ENCODE data around the gene EIF4EBP2.
A peak's percentile ranks its signal among the peaks of the same experiment; 100 is the strongest.

EIF4EBP2 gene, protein sequence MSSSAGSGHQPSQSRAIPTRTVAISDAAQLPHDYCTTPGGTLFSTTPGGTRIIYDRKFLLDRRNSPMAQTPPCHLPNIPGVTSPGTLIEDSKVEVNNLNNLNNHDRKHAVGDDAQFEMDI

DNA sequence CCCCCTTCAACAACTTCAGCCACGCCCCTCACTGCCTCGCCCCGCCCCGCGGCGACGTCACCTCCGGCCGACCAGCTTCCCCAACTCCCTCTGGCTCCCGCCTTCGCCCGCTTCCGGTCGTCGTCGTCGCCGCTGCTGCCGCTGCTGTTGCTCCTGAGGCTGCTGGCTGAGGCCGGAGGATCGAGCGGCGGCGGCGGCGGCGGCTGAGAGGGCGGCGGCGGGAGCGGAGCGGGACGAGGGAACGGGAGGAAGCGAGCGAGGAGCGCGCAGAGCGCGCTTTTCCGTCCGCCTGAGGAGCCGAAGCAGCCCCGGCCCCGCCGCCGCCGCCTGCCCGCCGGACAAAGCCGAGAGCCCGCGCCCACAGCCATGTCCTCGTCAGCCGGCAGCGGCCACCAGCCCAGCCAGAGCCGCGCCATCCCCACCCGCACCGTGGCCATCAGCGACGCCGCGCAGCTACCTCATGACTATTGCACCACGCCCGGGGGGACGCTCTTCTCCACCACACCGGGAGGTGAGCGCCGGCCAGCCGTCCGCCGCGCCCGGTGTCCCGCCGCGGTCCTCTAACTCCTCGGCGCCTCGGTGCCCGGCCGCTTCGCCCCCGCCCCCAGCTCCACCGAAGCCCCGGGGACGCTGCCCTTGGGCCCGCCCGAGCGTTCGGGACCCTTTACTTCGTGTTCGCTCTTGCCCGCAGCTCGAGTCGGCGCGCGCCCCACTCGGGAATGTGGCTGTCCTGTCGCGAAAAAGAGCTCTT, at the start of gene EIF4EBP2:
Gene EIF4EBP2 (plus strand): TSS at position 110 of the 751 bp plus-strand sequence. CDS start 257 bp downstream, at position 367.
- Histone ChIP-seq H3K27me3 (ENCODE audit: control insufficient read depth in 1 of 2, insufficient read depth in 2 of 2, low read length in 2 of 2) (no peaks in the 10 kb centered on the region), H3K36me3 (ENCODE audit: control insufficient read depth in 2 of 2, insufficient read depth in 2 of 2, low read length in 2 of 2) (no peaks in the 10 kb centered on the region), H3K27ac (ENCODE audit: low read length) (peak within 1 kb of the TSS; percentile 97), H3K9ac (ENCODE audit: low read length in 2 of 2) (peak within 1 kb of the TSS; percentile 77 to 95), H3K4me3 (ENCODE audit: low read length in 2 of 2) (peak within 1 kb of the TSS; percentile 79 to 93), H3K4me1 (ENCODE audit: control insufficient read depth, insufficient read depth, low read length) (peaks cover 32% of the 10 kb centered on the region), H3K9me3 (ENCODE audit: control insufficient read depth in 2 of 2, low read length in 2 of 2) (no peaks in the 10 kb centered on the region)

DNA sequence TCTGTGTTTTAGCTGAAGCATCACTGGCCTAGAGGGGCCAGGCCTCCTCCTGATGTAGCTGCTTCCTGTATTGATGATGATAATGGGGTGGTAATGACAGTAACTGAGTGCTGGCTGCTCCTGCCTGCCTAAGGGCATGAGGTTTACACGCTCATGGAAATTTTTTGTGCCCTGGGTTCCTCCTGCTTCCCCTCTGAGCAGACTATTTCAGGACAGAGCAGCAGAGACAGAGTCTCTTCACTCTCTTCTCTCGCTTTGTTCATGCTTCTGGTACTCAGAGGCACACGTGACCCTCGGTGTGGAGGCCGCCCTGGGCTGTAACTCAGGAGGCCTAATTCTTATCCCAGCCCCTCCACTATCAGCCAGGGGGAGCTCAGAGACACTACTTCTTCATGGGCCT, 49.4 kb upstream of the EIF4EBP2 start:
- no peaks in the 10 kb centered on the region for H3K9me3 ChIP-seq (ENCODE audit: control insufficient read depth in 2 of 2, low read length in 2 of 2)
- H3K27ac ChIP-seq (ENCODE audit: low read length) = no peak overlapping the region
- H3K36me3 ChIP-seq (ENCODE audit: control insufficient read depth in 2 of 2, insufficient read depth in 2 of 2, low read length in 2 of 2) = no peaks in the 10 kb centered on the region
- no peak overlapping the region for H3K4me3 ChIP-seq (ENCODE audit: low read length in 2 of 2)
- no peak overlapping the region for H3K9ac ChIP-seq (ENCODE audit: low read length in 2 of 2)
- peaks cover 6% of the 10 kb centered on the region for H3K4me1 ChIP-seq (ENCODE audit: control insufficient read depth, insufficient read depth, low read length)
- H3K27me3 ChIP-seq (ENCODE audit: control insufficient read depth in 1 of 2, insufficient read depth in 2 of 2, low read length in 2 of 2) = no peaks in the 10 kb centered on the region

DNA sequence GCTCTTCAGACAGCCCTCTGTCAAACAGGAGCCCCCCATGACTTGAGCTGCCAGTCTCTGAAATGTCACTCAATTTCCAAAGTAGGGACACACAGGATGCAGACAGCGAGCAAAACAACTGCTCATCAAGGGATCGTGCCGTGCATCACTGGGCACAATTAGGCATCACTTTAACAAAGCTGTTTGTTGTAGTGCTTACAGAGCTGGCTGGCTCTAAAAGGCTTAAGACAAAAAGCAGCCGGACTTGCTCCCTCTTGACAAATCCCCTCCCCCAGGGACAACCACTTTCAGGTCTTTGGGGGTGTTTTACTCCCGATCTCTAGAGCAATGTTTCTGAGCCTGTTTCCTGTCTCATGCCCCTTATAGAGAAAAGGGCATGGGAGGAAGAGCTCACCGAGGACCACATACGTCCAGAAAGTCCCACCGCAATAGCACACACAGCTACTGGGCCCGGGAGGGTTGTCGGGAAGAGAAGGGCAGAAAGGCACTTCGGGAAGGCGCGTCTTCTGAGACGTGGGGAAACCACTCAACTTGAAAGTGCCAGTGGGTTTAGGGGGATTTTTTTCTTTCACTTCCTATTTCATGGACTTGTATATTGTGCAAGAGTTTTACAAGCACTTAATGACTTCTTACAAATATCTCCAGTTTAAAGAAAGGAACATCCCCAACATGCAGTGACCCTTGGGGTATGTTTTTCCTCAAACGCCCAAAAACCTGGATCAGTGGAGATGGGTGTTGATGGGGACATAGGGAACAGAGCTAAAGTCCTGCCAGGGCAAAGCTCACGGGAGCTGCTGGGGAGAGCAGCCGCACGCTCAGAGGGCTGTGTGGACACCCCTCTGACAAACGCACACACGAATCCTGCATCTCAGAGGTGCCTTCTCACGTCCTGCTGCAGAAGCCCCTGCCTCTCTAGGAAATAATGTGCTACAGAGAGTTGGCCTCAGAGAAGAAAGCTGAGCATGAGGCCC, 48.6 kb upstream of the EIF4EBP2 start:
- no peaks in the 10 kb centered on the region for H3K9me3 ChIP-seq (ENCODE audit: control insufficient read depth in 2 of 2, low read length in 2 of 2)
- peaks cover 6% of the 10 kb centered on the region for H3K4me1 ChIP-seq (ENCODE audit: control insufficient read depth, insufficient read depth, low read length)
- no peaks in the 10 kb centered on the region for H3K27me3 ChIP-seq (ENCODE audit: control insufficient read depth in 1 of 2, insufficient read depth in 2 of 2, low read length in 2 of 2)
- H3K4me3 ChIP-seq (ENCODE audit: low read length in 2 of 2) = no peak overlapping the region
- H3K9ac ChIP-seq (ENCODE audit: low read length in 2 of 2) = no peak overlapping the region
- H3K36me3 ChIP-seq (ENCODE audit: control insufficient read depth in 2 of 2, insufficient read depth in 2 of 2, low read length in 2 of 2) = no peaks in the 10 kb centered on the region
- H3K27ac ChIP-seq (ENCODE audit: low read length) = no peak overlapping the region

DNA sequence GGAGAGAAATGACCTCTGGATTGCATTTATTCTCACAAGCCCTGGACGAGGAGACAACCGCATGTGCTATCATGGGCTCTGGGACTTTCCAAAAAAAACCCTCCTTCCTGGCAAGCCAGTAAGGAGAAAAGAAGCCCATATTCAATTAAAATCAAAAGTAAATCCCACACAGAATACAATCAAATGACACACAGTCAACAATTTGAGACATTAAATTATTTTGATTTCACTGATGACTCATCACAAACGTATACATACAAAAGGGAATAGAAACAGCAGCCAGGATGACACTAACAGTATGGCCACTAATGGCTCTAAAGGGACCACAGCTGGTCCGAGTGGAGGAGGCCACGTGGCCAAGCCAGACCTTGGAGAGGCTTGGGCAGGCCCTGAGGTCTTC, 46.4 kb upstream of the EIF4EBP2 start:
- Histone ChIP-seq H3K4me3 (ENCODE audit: low read length in 2 of 2) (no peak overlapping the region), H3K36me3 (ENCODE audit: control insufficient read depth in 2 of 2, insufficient read depth in 2 of 2, low read length in 2 of 2) (no peaks in the 10 kb centered on the region), H3K9me3 (ENCODE audit: control insufficient read depth in 2 of 2, low read length in 2 of 2) (no peaks in the 10 kb centered on the region), H3K27ac (ENCODE audit: low read length) (no peak overlapping the region), H3K9ac (ENCODE audit: low read length in 2 of 2) (no peak overlapping the region), H3K4me1 (ENCODE audit: control insufficient read depth, insufficient read depth, low read length) (peaks cover 9% of the 10 kb centered on the region), H3K27me3 (ENCODE audit: control insufficient read depth in 1 of 2, insufficient read depth in 2 of 2, low read length in 2 of 2) (no peaks in the 10 kb centered on the region)

DNA sequence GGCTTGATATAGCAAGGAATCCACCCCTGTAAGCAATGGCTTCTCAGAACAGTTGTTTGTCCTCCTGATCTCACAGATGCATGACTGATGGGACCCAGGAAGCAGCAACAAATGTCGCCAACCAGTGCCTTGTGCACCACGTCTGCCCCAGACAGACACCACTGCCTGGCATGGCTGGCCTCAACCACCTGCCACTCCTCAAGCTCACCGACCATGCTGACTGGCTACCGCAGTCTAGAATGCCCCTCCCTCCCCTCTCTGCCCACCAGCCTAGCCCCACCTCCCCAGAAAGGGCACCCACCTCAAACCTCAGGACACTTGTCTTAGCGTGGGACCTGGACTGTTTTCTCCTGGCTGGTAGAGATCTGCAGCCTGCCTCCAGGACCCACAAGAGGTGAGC, 45.5 kb upstream of the EIF4EBP2 start:
- Histone ChIP-seq H3K27ac (ENCODE audit: low read length) (no peak overlapping the region), H3K9ac (ENCODE audit: low read length in 2 of 2) (no peak overlapping the region), H3K4me1 (ENCODE audit: control insufficient read depth, insufficient read depth, low read length) (peaks cover 9% of the 10 kb centered on the region), H3K9me3 (ENCODE audit: control insufficient read depth in 2 of 2, low read length in 2 of 2) (no peaks in the 10 kb centered on the region), H3K4me3 (ENCODE audit: low read length in 2 of 2) (no peak overlapping the region), H3K27me3 (ENCODE audit: control insufficient read depth in 1 of 2, insufficient read depth in 2 of 2, low read length in 2 of 2) (no peaks in the 10 kb centered on the region), H3K36me3 (ENCODE audit: control insufficient read depth in 2 of 2, insufficient read depth in 2 of 2, low read length in 2 of 2) (no peaks in the 10 kb centered on the region)

DNA sequence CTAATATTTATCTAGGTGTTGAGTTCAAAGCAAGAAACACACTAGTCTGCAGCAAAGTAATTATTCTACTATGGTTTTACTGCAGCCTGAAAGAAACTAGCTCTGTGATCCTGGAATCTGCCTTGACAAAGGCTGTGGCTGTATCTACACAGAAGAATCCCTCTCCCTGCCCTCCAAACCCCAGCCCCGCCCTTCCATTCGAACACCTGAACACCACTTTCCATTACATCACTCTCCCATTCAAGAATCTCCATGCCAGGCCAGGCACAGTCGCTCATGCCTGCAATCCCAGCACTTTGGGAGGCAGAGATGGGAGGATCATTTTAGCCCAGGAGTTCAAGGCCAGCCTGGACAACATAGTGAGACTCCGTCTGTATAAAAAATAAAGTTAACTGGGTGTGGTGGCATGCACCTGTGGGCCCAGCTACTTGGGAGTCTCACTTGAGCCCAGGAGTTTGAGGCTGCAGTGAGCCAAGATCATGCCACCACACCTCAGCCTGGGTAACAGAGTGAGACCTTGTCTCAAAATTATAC, 44.9 kb upstream of the EIF4EBP2 start:
- Histone ChIP-seq H3K4me1 (ENCODE audit: control insufficient read depth, insufficient read depth, low read length) (peaks cover 15% of the 10 kb centered on the region), H3K9ac (ENCODE audit: low read length in 2 of 2) (no peak overlapping the region), H3K4me3 (ENCODE audit: low read length in 2 of 2) (no peak overlapping the region), H3K27ac (ENCODE audit: low read length) (no peak overlapping the region), H3K36me3 (ENCODE audit: control insufficient read depth in 2 of 2, insufficient read depth in 2 of 2, low read length in 2 of 2) (no peaks in the 10 kb centered on the region), H3K9me3 (ENCODE audit: control insufficient read depth in 2 of 2, low read length in 2 of 2) (no peaks in the 10 kb centered on the region), H3K27me3 (ENCODE audit: control insufficient read depth in 1 of 2, insufficient read depth in 2 of 2, low read length in 2 of 2) (no peaks in the 10 kb centered on the region)

DNA sequence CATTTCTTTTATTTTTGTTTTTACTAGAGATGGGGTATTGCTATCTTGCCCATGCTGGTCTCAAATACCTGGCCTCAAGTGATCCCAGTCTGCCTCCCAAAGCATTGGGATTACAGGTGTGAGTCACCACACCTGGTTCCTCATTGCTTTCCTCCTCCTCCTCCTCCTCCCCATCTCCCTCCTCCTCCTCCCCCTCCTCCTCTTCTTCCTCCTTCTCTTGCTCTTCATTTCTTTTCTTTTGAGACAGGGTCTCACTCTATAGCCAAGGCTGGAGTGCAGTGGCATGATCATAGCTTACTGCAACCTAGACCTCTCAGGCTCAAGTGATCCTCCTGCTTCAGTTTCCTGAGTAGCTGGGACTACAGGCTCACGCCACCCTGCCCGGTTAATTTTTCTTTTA, 43.7 kb upstream of the EIF4EBP2 start:
- no peak overlapping the region for H3K4me3 ChIP-seq (ENCODE audit: low read length in 2 of 2)
- H3K4me1 ChIP-seq (ENCODE audit: control insufficient read depth, insufficient read depth, low read length) = peaks cover 22% of the 10 kb centered on the region
- no peaks in the 10 kb centered on the region for H3K27me3 ChIP-seq (ENCODE audit: control insufficient read depth in 1 of 2, insufficient read depth in 2 of 2, low read length in 2 of 2)

DNA sequence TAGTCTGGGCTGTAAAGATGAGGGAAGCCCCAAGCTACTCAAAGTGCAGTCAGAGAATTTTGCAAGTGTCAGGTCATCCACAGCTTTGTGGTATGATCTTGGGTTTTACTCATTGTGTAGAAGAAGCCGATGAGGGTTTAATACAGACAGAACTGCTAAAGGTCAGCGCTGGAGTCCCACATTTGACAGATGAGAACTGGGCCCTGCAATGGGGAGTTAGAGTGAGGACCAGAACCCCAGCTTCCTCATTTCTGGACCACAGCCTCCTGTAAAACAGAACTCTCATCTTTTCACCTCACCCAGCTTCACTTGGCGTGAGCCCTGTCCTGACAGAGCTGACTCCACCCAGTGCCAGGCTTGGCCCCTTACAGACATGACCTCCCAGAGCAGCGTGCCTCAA, 41.6 kb upstream of the EIF4EBP2 start:
- H3K36me3 ChIP-seq (ENCODE audit: control insufficient read depth in 2 of 2, insufficient read depth in 2 of 2, low read length in 2 of 2) = no peaks in the 10 kb centered on the region
- no peak overlapping the region for H3K4me3 ChIP-seq (ENCODE audit: low read length in 2 of 2)
- H3K4me1 ChIP-seq (ENCODE audit: control insufficient read depth, insufficient read depth, low read length) = peaks cover 28% of the 10 kb centered on the region
- H3K27ac ChIP-seq (ENCODE audit: low read length) = no peak overlapping the region
- H3K27me3 ChIP-seq (ENCODE audit: control insufficient read depth in 1 of 2, insufficient read depth in 2 of 2, low read length in 2 of 2) = no peaks in the 10 kb centered on the region
- H3K9me3 ChIP-seq (ENCODE audit: control insufficient read depth in 2 of 2, low read length in 2 of 2) = no peaks in the 10 kb centered on the region
- H3K9ac ChIP-seq (ENCODE audit: low read length in 2 of 2) = no peak overlapping the region

More for the DNA sequence above, 43.7 kb upstream of the EIF4EBP2 start:
- no peaks in the 10 kb centered on the region for H3K9me3 ChIP-seq (ENCODE audit: control insufficient read depth in 2 of 2, low read length in 2 of 2)
- H3K9ac ChIP-seq (ENCODE audit: low read length in 2 of 2) = no peak overlapping the region
- H3K36me3 ChIP-seq (ENCODE audit: control insufficient read depth in 2 of 2, insufficient read depth in 2 of 2, low read length in 2 of 2) = no peaks in the 10 kb centered on the region
- no peak overlapping the region for H3K27ac ChIP-seq (ENCODE audit: low read length)

DNA sequence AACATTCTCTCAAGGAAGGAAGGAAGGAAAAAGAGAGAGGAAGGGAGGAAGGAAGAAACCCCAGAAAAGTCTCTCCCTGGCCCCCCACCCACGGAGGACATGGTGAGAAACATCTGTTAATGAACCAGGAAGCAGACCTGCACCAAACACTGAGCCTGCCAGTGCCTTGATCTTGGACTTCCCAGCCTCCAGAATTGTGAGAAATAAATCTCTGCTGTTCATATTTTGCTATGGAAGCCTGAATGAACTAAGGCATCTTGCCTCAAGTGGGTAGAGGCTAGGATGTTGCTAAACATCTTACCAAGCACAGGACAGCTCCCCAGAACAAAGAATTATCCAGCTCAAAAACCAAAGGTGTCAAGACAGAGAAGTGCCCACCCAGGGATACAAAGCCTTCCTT, 40.7 kb upstream of the EIF4EBP2 start:
- Histone ChIP-seq H3K9me3 (ENCODE audit: control insufficient read depth in 2 of 2, low read length in 2 of 2) (no peaks in the 10 kb centered on the region), H3K36me3 (ENCODE audit: control insufficient read depth in 2 of 2, insufficient read depth in 2 of 2, low read length in 2 of 2) (no peaks in the 10 kb centered on the region), H3K9ac (ENCODE audit: low read length in 2 of 2) (peak overlapping the region; percentile 47 to 64), H3K4me3 (ENCODE audit: low read length in 2 of 2) (no peak overlapping the region), H3K27me3 (ENCODE audit: control insufficient read depth in 1 of 2, insufficient read depth in 2 of 2, low read length in 2 of 2) (no peaks in the 10 kb centered on the region), H3K27ac (ENCODE audit: low read length) (peak overlapping the region; percentile 92), H3K4me1 (ENCODE audit: control insufficient read depth, insufficient read depth, low read length) (peaks cover 21% of the 10 kb centered on the region)

DNA sequence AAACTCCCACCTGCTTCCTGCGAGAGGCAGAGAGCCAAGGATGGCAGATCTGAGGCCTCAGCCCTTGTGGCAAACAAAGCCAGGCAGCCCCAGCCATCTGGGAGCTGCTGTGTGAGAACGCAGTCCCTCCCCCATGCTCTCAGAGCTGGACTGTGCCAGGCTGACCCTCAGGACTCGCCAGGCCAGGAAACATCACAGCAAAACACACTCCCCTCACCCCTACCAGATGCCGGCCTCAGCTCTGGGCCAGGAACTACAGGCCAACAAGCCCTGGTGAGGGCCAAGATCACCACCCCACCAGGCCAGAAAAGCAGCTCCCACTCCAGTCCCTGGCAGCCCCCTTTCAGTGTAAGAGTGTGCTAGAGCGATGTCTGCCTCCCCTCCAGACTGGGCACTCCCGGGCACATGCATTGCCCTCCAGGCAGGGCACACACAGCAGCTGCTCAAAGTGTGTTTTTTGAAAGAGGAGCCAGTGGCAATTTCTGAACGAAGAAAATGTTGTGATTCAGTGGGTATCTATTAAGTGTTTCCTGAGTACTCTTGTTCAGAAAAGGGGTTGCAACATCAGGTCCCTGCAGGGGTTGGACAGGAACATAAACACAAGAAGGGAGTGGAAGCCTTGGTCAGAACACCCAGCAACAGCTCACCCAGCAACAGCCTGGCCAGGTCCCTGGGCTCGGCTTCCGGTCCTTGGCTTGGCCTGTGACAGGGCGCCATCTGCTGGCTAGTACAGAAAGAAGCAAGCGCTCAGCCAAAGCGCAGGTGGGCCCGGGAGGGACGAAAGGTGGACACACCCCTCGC, 39.8 kb upstream of the EIF4EBP2 start:
- Histone ChIP-seq H3K27me3 (ENCODE audit: control insufficient read depth in 1 of 2, insufficient read depth in 2 of 2, low read length in 2 of 2) (no peaks in the 10 kb centered on the region), H3K4me1 (ENCODE audit: control insufficient read depth, insufficient read depth, low read length) (peaks cover 21% of the 10 kb centered on the region), H3K4me3 (ENCODE audit: low read length in 2 of 2) (peak overlapping the region; percentile 14 to 60), H3K27ac (ENCODE audit: low read length) (peak overlapping the region; percentile 92), H3K36me3 (ENCODE audit: control insufficient read depth in 2 of 2, insufficient read depth in 2 of 2, low read length in 2 of 2) (no peaks in the 10 kb centered on the region), H3K9ac (ENCODE audit: low read length in 2 of 2) (peak overlapping the region; percentile 47 to 64), H3K9me3 (ENCODE audit: control insufficient read depth in 2 of 2, low read length in 2 of 2) (no peaks in the 10 kb centered on the region)

Measured in stomach smooth muscle (tissue), 2 donors.